SHP77 (cell line): ENCODE results near the gene PLXDC2.

Source experiments
- DNase-seq, 2 experiments: peaks; one replicate each; lab custom pipeline; 2025; lab: John Stamatoyannopoulos, UW

PLXDC2 gene

DNA sequence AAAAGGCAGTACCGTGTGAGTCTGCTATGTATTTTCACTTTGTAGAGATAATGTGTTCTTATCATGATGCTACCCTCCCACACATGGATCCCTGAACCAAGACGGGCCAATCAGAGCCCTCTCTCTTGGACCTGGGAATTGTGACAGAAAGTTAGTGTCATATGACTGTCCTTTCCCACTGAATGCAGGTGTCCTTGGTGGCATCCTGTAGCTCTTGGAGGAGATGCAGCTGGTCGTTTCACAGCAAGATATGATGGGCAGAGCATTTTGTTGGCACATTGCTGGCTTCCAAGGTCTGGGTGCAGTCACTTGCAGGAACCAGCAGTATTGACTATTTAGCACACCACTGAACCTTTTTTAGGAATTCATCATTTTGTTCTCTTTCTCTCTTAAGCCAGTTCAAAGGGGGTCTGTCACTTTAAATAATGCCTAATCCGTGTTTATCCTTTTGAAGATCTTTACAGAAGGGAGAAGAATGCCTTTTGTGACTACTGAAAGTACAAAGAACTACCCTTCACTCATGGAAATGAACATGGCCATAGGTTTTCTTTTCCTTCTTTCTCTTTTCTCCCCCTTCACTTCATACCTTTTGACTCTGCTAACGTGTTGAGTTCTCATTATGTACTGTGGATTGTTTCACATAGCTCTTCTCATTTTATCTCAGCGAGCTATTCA is 125.1 kb downstream of the PLXDC2 start:
- DNase-seq, result no peak

- DNase-seq, result no peak
Observed at GRCh38 chr10:19944911-19945663, 128.9 kb downstream of the PLXDC2 start.

DNA sequence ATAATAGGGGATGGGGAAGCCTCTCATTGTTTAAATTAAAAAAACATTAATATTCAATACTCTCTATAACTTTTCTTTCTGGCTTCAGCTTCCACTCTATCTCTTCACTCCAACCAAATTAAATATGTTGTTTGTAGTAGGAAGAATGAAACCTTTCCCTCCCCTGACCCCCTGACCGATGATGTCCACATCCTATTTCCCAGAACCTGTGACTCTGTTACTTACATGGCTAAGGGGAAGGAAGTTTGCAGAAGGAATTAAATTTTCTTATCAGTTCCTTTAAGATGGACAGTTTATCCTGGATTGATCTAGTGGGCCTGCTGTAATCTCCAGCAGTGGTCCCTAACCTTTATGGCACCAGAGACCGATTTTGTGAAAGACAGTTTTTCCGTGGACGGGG is 130.0 kb downstream of the PLXDC2 start:
- DNase-seq, result no peak

DNA sequence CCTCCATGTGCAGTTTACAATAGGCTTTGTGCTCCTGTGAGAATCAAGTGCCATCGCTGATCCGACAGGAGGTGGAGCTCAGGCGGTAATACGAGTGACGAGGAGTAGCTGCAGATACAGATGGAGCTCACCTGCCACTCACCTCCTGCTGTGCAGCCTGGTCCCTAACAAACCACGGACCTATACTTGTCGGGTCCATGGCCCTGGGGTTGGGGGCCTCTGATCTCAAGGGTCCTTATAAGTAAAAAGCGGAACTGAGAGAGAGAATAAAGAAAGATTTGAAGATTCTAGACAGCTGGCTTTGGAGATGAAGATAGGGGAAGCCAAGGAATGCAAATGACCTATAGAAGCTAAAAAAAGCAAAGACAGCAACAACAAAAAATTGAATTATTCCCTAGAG is 130.6 kb downstream of the PLXDC2 start:
- no peak for DNase-seq

GRCh38 chr10:19947215-19947614 is 131.0 kb downstream of the PLXDC2 start:
- DNase-seq, result no peak

DNA sequence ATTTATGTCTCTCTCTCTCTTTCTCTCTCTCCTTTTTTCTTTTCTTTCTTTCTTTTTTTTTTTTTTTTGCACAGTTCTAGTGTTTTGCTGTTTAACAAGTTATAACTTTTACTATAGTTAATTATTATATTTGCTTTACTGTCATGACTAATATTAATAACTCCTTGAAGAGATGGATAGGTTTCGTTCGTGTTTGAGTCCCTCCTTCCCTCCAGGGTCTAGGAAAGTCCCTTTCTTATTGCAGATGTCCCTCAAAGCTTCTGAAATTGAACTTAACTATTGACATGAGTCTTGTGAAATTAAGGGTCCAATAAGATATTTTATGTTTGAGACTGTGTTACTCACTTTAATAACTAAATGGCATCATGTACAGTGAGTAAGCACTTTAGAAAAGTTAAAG is 131.4 kb downstream of the PLXDC2 start:
- no peak for DNase-seq

GRCh38 chr10:19952224-19953010 is 136.2 kb downstream of the PLXDC2 start:
- no peak for DNase-seq

GRCh38 chr10:19954601-19955000 is 138.4 kb downstream of the PLXDC2 start:
- DNase-seq, result no peak

DNA sequence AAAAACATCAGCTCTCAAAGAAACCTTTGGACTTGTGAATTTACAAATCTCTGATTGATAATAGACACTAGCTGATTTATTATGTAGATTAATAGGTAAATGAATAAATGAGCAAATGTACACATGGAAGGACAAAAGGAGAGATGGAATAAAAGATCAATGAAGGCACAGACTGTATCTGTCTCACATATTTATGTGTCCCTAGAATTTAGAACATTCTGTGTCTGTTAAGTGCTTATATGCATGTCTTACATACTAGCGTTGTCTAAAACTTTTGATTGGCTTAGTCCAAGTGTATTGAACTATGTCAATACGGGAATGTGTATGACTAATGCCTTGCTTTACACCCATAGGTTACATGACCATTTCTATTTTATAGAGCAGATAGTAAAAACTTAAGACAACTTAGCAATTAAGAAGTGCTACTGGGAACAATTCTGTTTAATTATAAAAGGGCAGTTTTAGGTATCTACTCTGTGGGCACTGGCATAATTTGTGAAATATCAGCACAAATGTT is 140.3 kb downstream of the PLXDC2 start:
- no peak for DNase-seq

DNA sequence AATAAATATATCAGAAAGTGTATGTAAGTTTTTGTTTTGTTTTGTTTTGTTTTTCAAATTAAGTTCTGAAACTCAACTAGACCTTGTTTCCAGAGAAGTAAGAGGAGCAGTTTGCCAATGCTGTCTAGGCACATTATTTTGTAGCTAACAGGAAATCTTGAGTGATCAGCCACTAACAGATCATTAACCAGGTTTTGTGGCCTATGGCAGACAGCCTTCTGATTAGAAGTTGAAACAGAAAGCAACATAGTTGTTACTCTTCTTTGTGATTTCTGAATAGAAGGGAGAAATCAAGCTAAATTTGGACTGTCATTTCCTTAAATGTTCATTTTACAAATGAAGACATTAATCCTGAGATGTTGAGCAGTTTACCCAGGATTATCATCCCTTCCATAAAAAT is 142.6 kb downstream of the PLXDC2 start:
- DNase-seq, result no peak

- no peak for DNase-seq
Observed at GRCh38 chr10:19961076-19962053, 145.1 kb downstream of the PLXDC2 start.

- DNase-seq, result no peak
Observed at GRCh38 chr10:19964625-19965024, 148.4 kb downstream of the PLXDC2 start.

DNA sequence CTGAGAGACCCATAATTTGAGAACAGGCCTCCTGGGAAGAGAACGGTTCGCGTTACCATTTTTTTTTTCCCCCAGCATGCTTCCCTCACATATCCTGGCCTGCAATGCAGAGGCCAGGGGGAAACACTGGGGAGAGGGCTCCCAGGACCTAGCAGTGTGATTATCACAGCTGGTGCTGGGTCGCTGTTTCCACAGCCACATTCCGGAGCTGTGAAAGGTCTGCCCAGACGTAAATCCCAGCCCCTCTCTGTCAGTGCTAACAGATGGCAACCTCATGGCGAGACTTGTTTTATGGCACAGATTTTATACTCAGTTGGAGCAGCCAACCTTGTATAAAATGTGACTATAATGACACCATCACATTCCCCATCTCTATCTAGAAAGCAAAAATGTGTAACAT is 150.5 kb downstream of the PLXDC2 start:
- no peak for DNase-seq

DNA sequence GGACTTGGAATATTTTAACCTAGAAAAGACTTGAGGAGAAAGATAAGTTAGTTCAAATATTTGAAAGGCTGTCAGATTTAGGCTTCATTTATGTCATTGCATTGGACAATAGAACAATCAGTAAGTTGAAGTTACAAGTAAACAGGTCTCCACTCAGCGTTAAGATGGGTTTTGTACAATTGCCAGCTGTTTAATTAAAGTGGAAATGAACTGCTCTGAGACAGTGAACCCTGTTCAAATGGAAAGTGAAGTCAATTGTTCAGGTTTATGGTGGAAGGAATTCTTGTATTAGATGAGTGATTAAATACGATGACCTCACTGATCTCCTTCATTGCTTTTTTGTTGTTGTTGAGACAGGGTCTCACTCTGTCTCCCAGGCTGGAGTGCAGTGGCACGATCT is 151.7 kb downstream of the PLXDC2 start:
- DNase-seq, result no peak

DNA sequence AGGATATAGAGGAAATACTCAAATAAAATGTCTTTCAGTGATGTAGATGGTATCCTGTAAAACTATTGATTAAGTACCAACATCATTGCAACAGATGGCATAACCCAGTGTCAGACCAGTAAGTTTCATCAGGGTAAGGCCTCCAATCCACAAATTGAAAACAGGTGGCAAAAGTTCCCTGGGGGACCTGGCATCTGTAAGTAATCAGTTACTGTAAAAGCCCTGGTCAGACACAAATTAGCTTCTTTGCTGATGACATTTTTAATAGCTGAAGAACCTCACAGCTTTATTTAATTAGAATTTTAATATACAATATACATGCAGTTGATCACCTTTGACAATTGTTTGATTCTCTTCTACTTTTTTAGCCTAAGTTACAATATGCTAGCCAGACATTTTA is 152.5 kb downstream of the PLXDC2 start:
- no peak for DNase-seq

DNA sequence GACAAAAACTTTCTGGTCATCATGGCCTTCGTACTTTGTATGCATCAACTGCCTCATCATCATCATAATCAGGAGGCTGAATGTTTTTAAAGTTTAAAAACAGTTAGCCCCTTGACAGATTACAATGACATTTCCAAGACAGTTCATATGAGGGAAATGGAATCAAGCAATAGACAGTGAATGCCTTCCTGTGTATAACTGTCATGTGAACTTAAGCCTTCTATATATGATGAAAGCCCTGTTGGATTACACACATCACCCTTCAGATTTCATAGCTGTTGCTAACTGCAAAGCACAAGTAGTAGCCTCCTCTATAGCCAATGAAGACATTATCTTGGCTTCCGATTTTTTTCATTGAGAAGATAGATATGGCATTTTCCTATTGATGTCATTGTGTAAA is 154.0 kb downstream of the PLXDC2 start:
- DNase-seq, result no peak

DNA sequence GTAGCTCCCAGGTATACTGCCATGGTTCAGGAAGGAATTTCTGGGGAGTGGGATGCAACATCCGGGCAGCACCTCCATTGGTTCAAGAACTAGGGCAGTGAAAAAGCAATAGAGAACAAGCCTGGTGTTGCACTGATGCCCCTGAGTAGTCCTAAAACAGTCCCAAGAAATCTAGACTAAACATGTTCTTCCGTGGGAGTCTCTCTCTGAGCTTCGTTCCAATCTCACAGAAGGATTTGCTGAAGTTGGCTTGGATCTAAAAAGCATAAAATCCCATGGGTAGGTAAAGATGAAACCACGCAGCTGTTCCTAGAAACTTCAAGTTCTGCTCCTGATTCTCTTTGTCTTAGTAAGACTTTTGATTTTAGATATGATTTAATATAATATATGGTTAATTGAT is 154.5 kb downstream of the PLXDC2 start:
- DNase-seq, result no peak

DNA sequence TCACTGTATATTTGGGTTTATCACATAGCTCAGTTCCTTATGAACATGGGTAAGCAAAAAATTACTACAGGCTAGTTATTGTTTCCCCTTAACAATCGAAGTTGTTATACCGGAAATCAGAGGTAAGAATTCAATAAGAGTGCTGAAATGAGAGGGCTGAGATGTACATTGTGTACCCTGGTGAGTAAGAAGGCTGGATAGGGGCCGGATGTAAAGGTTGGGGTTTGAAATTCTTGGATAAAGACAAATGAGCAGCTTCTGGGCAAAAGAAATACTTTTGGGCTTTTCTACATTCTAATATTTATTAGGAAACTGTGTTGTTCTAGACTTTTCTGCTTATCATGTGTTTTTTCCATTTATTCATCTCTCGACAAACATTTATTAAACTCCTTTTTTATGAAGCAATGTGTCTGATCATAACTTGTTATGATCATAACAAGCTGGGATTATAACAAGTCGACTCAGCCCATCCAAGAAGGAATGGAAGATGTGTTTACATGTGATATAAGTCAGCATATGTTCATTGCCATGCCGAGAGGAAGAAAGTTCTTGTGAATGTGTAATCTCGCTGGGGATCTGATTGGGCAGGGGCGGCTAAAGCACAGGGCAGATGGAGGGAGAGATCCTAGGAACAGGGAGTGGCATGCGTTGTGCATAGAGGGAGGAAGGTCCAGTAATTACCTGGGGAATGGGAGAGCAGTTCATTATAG is 155.3 kb downstream of the PLXDC2 start:
- no peak for DNase-seq

DNA sequence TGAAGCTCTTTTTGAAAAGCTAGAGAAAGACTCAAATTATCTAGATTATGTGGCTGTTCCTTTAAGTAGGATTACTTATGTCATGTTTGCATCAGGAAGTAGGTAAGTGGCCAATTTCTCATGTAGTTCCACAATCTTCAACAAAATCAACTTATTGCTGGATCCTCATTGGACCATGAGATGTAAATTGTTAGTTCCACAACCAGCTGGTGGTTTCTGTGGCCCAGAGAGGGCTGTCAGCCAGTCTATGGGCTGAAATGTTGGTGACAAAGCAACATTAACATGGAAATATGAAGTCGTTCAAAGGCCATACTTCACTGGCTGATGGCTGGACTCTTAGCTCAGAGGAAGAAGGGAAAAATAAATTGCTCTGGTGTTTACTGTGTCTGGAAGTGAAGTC is 157.9 kb downstream of the PLXDC2 start:
- no peak for DNase-seq

- DNase-seq, result no peak
Observed at GRCh38 chr10:19974554-19974953, 158.3 kb downstream of the PLXDC2 start.

GRCh38 chr10:19977097-19977521 is 160.9 kb downstream of the PLXDC2 start:
- no peak for DNase-seq
